Neuron (in vitro differentiated cells): ENCODE data around the gene BTBD19.
"Not testable (repeated sequence)": the region's sequence is repeated elsewhere in the genome, so short reads cannot be mapped to it uniquely, and the experiment has no call there.

Experiments
- H2AFZ ChIP-seq: one replicate; pipeline ENCODE4 v1.6.1; 2013; ENCODE audit warnings: low read depth, mild to moderate bottlenecking, inconsistent platforms, low read length, moderate library complexity
- H3K27me3 ChIP-seq: one replicate; pipeline ENCODE4 v1.6.1; 2013; ENCODE audit warnings: low read length; ENCODE audit not compliant: insufficient read depth
- H3K36me3 ChIP-seq: one replicate; pipeline ENCODE4 v1.6.1; 2013; ENCODE audit warnings: low read length; ENCODE audit not compliant: insufficient read depth
- H3K4me1 ChIP-seq: one replicate; pipeline ENCODE4 v1.6.1; 2013; ENCODE audit warnings: low read length; ENCODE audit not compliant: insufficient read depth
- H3K4me3 ChIP-seq: 2 replicates; pipeline ENCODE4 v1.5.1; 2013; ENCODE audit warnings: mild to moderate bottlenecking, low read length, moderate library complexity
- H3K9me3 ChIP-seq: one replicate; pipeline ENCODE4 v1.6.1; 2013; ENCODE audit warnings: low read length

BTBD19 gene

GRCh38 chr1:44832056-44832705, 23.9 kb downstream of the BTBD19 start:
- H3K4me3 ChIP-seq = no peak overlapping the region
- no peaks in the 10 kb centered on the region for H3K27me3 ChIP-seq
- peaks cover 9% of the 10 kb centered on the region for H3K36me3 ChIP-seq
- H3K4me1 ChIP-seq = no peaks in the 10 kb centered on the region
- H2AFZ ChIP-seq = no peak overlapping the region
- H3K9me3 ChIP-seq = peaks cover 2% of the 10 kb centered on the region

GRCh38 chr1:44834328-44834727, 26.0 kb downstream of the BTBD19 start:
- Histone ChIP-seq H3K9me3 (peaks cover 2% of the 10 kb centered on the region), H3K4me1 (no peaks in the 10 kb centered on the region), H3K27me3 (no peaks in the 10 kb centered on the region), H3K4me3 (no peak overlapping the region), H2AFZ (no peak overlapping the region), H3K36me3 (no peaks in the 10 kb centered on the region)

GRCh38 chr1:44835738-44836675, 27.7 kb downstream of the BTBD19 start:
- H2AFZ ChIP-seq = no peak overlapping the region
- H3K36me3 ChIP-seq = no peaks in the 10 kb centered on the region
- H3K9me3 ChIP-seq = no peaks in the 10 kb centered on the region
- H3K27me3 ChIP-seq = no peaks in the 10 kb centered on the region
- no peaks in the 10 kb centered on the region for H3K4me1 ChIP-seq
- H3K4me3 ChIP-seq = no peak overlapping the region

- not testable (repeated sequence) for H3K27me3 ChIP-seq, H3K4me3 ChIP-seq, H2AFZ ChIP-seq, H3K9me3 ChIP-seq, H3K36me3 ChIP-seq
- peaks cover 10% of the 10 kb centered on the region for H3K4me1 ChIP-seq
Observed at GRCh38 chr1:44838294-44838693, 30.0 kb downstream of the BTBD19 start.

- Histone ChIP-seq H2AFZ (no peak overlapping the region), H3K9me3 (no peaks in the 10 kb centered on the region), H3K4me3 (no peak overlapping the region), H3K4me1 (peaks cover 13% of the 10 kb centered on the region), H3K36me3 (no peaks in the 10 kb centered on the region), H3K27me3 (no peaks in the 10 kb centered on the region)
Observed at GRCh38 chr1:44839576-44839975, 31.3 kb downstream of the BTBD19 start.

- no peaks in the 10 kb centered on the region for H3K36me3 ChIP-seq
- H3K9me3 ChIP-seq = no peaks in the 10 kb centered on the region
- no peaks in the 10 kb centered on the region for H3K27me3 ChIP-seq
- H2AFZ ChIP-seq = peak overlapping the region; percentile 46
- H3K4me1 ChIP-seq = peaks cover 13% of the 10 kb centered on the region
- peak overlapping the region; percentile 54 for H3K4me3 ChIP-seq
Observed at GRCh38 chr1:44842486-44842861, 34.2 kb downstream of the BTBD19 start.

- Histone ChIP-seq H3K36me3 (no peaks in the 10 kb centered on the region), H3K9me3 (no peaks in the 10 kb centered on the region), H2AFZ (peak within 1 kb of the TSS; percentile 46), H3K27me3 (no peaks in the 10 kb centered on the region), H3K4me3 (peak within 1 kb of the TSS; percentile 54), H3K4me1 (peaks cover 13% of the 10 kb centered on the region)
Observed at GRCh38 chr1:44842862-44843655, 34.7 kb downstream of the BTBD19 start, which contains the start of gene PTCH2. TSS of gene PTCH2 (minus strand) at chr1:44843253. CDS start at chr1:44842932, 321 bp downstream.

- peaks cover 8% of the 10 kb centered on the region for H3K4me1 ChIP-seq
- no peak overlapping the region for H3K4me3 ChIP-seq
- no peaks in the 10 kb centered on the region for H3K9me3 ChIP-seq
- H3K27me3 ChIP-seq = no peaks in the 10 kb centered on the region
- no peak overlapping the region for H2AFZ ChIP-seq
- H3K36me3 ChIP-seq = no peaks in the 10 kb centered on the region
Observed at GRCh38 chr1:44846985-44847384, 38.7 kb downstream of the BTBD19 start.

- Histone ChIP-seq H2AFZ (no peak overlapping the region), H3K4me3 (no peak overlapping the region), H3K4me1 (peaks cover 3% of the 10 kb centered on the region), H3K27me3 (no peaks in the 10 kb centered on the region), H3K36me3 (no peaks in the 10 kb centered on the region), H3K9me3 (no peaks in the 10 kb centered on the region)
Observed at GRCh38 chr1:44847845-44848244, 39.5 kb downstream of the BTBD19 start.

- Histone ChIP-seq H3K36me3 (no peaks in the 10 kb centered on the region), H3K4me3 (no peak overlapping the region), H3K27me3 (no peaks in the 10 kb centered on the region), H3K9me3 (no peaks in the 10 kb centered on the region), H3K4me1 (peaks cover under 1% of the 10 kb centered on the region), H2AFZ (no peak overlapping the region)
Observed at GRCh38 chr1:44848456-44849181, 40.3 kb downstream of the BTBD19 start.

- Histone ChIP-seq H3K9me3 (no peaks in the 10 kb centered on the region), H3K4me3 (no peak overlapping the region), H3K27me3 (no peaks in the 10 kb centered on the region), H3K36me3 (no peaks in the 10 kb centered on the region), H2AFZ (no peak overlapping the region), H3K4me1 (no peaks in the 10 kb centered on the region)
Observed at GRCh38 chr1:44849575-44850132, 41.3 kb downstream of the BTBD19 start.

- no peak overlapping the region for H2AFZ ChIP-seq
- no peaks in the 10 kb centered on the region for H3K9me3 ChIP-seq
- no peak overlapping the region for H3K4me3 ChIP-seq
- H3K27me3 ChIP-seq = no peaks in the 10 kb centered on the region
- H3K4me1 ChIP-seq = no peaks in the 10 kb centered on the region
- peaks cover 2% of the 10 kb centered on the region for H3K36me3 ChIP-seq
Observed at GRCh38 chr1:44851308-44851707, 43.0 kb downstream of the BTBD19 start.
